ENCODE results near the gene KLHDC7A.
A peak's percentile ranks its signal among the peaks of the same experiment; 100 is the strongest.

KLHDC7A gene

GRCh38 chr1:18527514-18527913 lies 46.8 kb downstream of the KLHDC7A start:
- Histone ChIP-seq H3K4ac (ENCODE audit: low read depth in 1 of 2, low read length in 2 of 2) (no peak overlapping the region), H4K91ac (ENCODE audit: low read length) (no peak overlapping the region), H3K4me2 (ENCODE audit: low read length, poor library complexity, severe bottlenecking) (no peak overlapping the region), H2BK15ac (ENCODE audit: low read depth, poor library complexity, severe bottlenecking) (no peak overlapping the region), H3K14ac (ENCODE audit: low read length in 2 of 2) (no peak overlapping the region), H3K36me3 (ENCODE audit: control insufficient read depth in 1 of 2, insufficient read depth in 2 of 2, low read depth in 1 of 2, low read length in 2 of 2) (no peaks in the 10 kb centered on the region), H3K79me1 (replicated peaks; ENCODE audit: low read length, poor library complexity, severe bottlenecking) (no peaks in the 10 kb centered on the region), H4K8ac (ENCODE audit: low read length) (no peak overlapping the region), H3K9ac (ENCODE audit: low read length) (no peak overlapping the region), H3K18ac (ENCODE audit: low read depth in 1 of 2, low read length in 2 of 2) (no peak overlapping the region), H2BK120ac (ENCODE audit: low read depth, low read length) (no peak overlapping the region), H3K27ac (ENCODE audit: low read length, poor library complexity, severe bottlenecking) (no peak overlapping the region), H2AFZ (ENCODE audit: low read depth, low read length) (no peak overlapping the region), H3K4me3 (ENCODE audit: insufficient read depth in 1 of 2, low read depth in 1 of 2, low read length in 2 of 2) (no peak overlapping the region), H3K4me1 (ENCODE audit: control insufficient read depth, insufficient read depth, low read depth, low read length) (no peaks in the 10 kb centered on the region), H2AK5ac (ENCODE audit: low read length, severe bottlenecking) (no peak overlapping the region), H3K9me3 (ENCODE audit: control insufficient read depth, low read length) (no peaks in the 10 kb centered on the region), H2BK12ac (ENCODE audit: low read length in 2 of 2) (no peak overlapping the region), H3K27me3 (ENCODE audit: control insufficient read depth in 1 of 2, insufficient read depth in 1 of 2, low read length in 2 of 2) (peaks cover 5 to 16% of the 10 kb centered on the region in 2 experiments), H2BK5ac (ENCODE audit: low read depth, low read length, poor library complexity, severe bottlenecking) (no peak overlapping the region), H3K23ac (ENCODE audit: low read length in 2 of 2) (no peak overlapping the region)
- WGBS: 55% methylated on average over 4 of the region's 4 CpGs
- no peak for DNase-seq

- 83% methylated on average over 2 of the region's 5 CpGs for WGBS
- Histone ChIP-seq H2BK5ac (ENCODE audit: low read depth, low read length, poor library complexity, severe bottlenecking) (no peak overlapping the region), H2AK5ac (ENCODE audit: low read length, severe bottlenecking) (no peak overlapping the region)
These were observed 47.2 kb downstream of the KLHDC7A start for GRCh38 chr1:18527921-18528320.

GRCh38 chr1:18528616-18529015 lies 47.9 kb downstream of the KLHDC7A start:
- no peaks in the 10 kb centered on the region for H3K4me1 ChIP-seq (ENCODE audit: control insufficient read depth, insufficient read depth, low read depth, low read length)
- H3K14ac ChIP-seq (ENCODE audit: low read length in 2 of 2): no peak overlapping the region
- H3K36me3 ChIP-seq (ENCODE audit: control insufficient read depth in 1 of 2, insufficient read depth in 2 of 2, low read depth in 1 of 2, low read length in 2 of 2): no peaks in the 10 kb centered on the region
- no peak overlapping the region for H4K8ac ChIP-seq (ENCODE audit: low read length)
- no peak overlapping the region for H2AFZ ChIP-seq (ENCODE audit: low read depth, low read length)
- H3K9me3 ChIP-seq (ENCODE audit: control insufficient read depth, low read length): no peaks in the 10 kb centered on the region
- H4K91ac ChIP-seq (ENCODE audit: low read length): no peak overlapping the region
- no peak overlapping the region for H3K27ac ChIP-seq (ENCODE audit: low read length, poor library complexity, severe bottlenecking)
- H3K27me3 ChIP-seq (ENCODE audit: control insufficient read depth in 1 of 2, insufficient read depth in 1 of 2, low read length in 2 of 2): peaks cover 5 to 27% of the 10 kb centered on the region in 2 experiments
- 71% methylated on average over 2 of the region's 2 CpGs for WGBS
- DNase-seq: no peak
- H3K4me3 ChIP-seq (ENCODE audit: insufficient read depth in 1 of 2, low read depth in 1 of 2, low read length in 2 of 2): no peak overlapping the region
- no peak overlapping the region for H2BK5ac ChIP-seq (ENCODE audit: low read depth, low read length, poor library complexity, severe bottlenecking)
- no peaks in the 10 kb centered on the region for H3K79me1 ChIP-seq (replicated peaks; ENCODE audit: low read length, poor library complexity, severe bottlenecking)
- H3K9ac ChIP-seq (ENCODE audit: low read length): no peak overlapping the region
- no peak overlapping the region for H2BK120ac ChIP-seq (ENCODE audit: low read depth, low read length)
- H2BK12ac ChIP-seq (ENCODE audit: low read length in 2 of 2): no peak overlapping the region
- H3K4me2 ChIP-seq (ENCODE audit: low read length, poor library complexity, severe bottlenecking): no peak overlapping the region
- H3K4ac ChIP-seq (ENCODE audit: low read depth in 1 of 2, low read length in 2 of 2): no peak overlapping the region
- no peak overlapping the region for H3K18ac ChIP-seq (ENCODE audit: low read depth in 1 of 2, low read length in 2 of 2)
- H2AK5ac ChIP-seq (ENCODE audit: low read length, severe bottlenecking): no peak overlapping the region
- H3K23ac ChIP-seq (ENCODE audit: low read length in 2 of 2): no peak overlapping the region
- H2BK15ac ChIP-seq (ENCODE audit: low read depth, poor library complexity, severe bottlenecking): no peak overlapping the region

More at GRCh38 chr1:18527921-18528320, 47.2 kb downstream of the KLHDC7A start:
- Histone ChIP-seq H3K9ac (ENCODE audit: low read length) (no peak overlapping the region), H3K9me3 (ENCODE audit: control insufficient read depth, low read length) (no peaks in the 10 kb centered on the region), H3K36me3 (ENCODE audit: control insufficient read depth in 1 of 2, insufficient read depth in 2 of 2, low read depth in 1 of 2, low read length in 2 of 2) (no peaks in the 10 kb centered on the region), H3K23ac (ENCODE audit: low read length in 2 of 2) (no peak overlapping the region), H3K79me1 (replicated peaks; ENCODE audit: low read length, poor library complexity, severe bottlenecking) (no peaks in the 10 kb centered on the region), H2BK15ac (ENCODE audit: low read depth, poor library complexity, severe bottlenecking) (no peak overlapping the region), H3K4me1 (ENCODE audit: control insufficient read depth, insufficient read depth, low read depth, low read length) (no peaks in the 10 kb centered on the region), H4K91ac (ENCODE audit: low read length) (no peak overlapping the region), H3K27me3 (ENCODE audit: control insufficient read depth in 1 of 2, insufficient read depth in 1 of 2, low read length in 2 of 2) (peaks cover 5 to 20% of the 10 kb centered on the region in 2 experiments), H3K18ac (ENCODE audit: low read depth in 1 of 2, low read length in 2 of 2) (no peak overlapping the region), H4K8ac (ENCODE audit: low read length) (no peak overlapping the region), H3K4me2 (ENCODE audit: low read length, poor library complexity, severe bottlenecking) (no peak overlapping the region), H3K27ac (ENCODE audit: low read length, poor library complexity, severe bottlenecking) (no peak overlapping the region), H3K14ac (ENCODE audit: low read length in 2 of 2) (no peak overlapping the region), H3K4me3 (ENCODE audit: insufficient read depth in 1 of 2, low read depth in 1 of 2, low read length in 2 of 2) (no peak overlapping the region), H3K4ac (ENCODE audit: low read depth in 1 of 2, low read length in 2 of 2) (no peak overlapping the region), H2BK120ac (ENCODE audit: low read depth, low read length) (no peak overlapping the region), H2BK12ac (ENCODE audit: low read length in 2 of 2) (no peak overlapping the region), H2AFZ (ENCODE audit: low read depth, low read length) (no peak overlapping the region)
- no peak for DNase-seq

GRCh38 chr1:18529714-18530113 lies 49.0 kb downstream of the KLHDC7A start:
- no peak overlapping the region for H3K23ac ChIP-seq (ENCODE audit: low read length in 2 of 2)
- no peak overlapping the region for H2BK120ac ChIP-seq (ENCODE audit: low read depth, low read length)
- H2BK15ac ChIP-seq (ENCODE audit: low read depth, poor library complexity, severe bottlenecking): no peak overlapping the region
- H3K4me3 ChIP-seq (ENCODE audit: insufficient read depth in 1 of 2, low read depth in 1 of 2, low read length in 2 of 2): peak overlapping the region in 1 of 2 experiments; percentile 14
- H4K91ac ChIP-seq (ENCODE audit: low read length): no peak overlapping the region
- H3K4ac ChIP-seq (ENCODE audit: low read depth in 1 of 2, low read length in 2 of 2): no peak overlapping the region
- no peaks in the 10 kb centered on the region for H3K4me1 ChIP-seq (ENCODE audit: control insufficient read depth, insufficient read depth, low read depth, low read length)
- H2AFZ ChIP-seq (ENCODE audit: low read depth, low read length): no peak overlapping the region
- 69% methylated on average over 4 of the region's 4 CpGs for WGBS
- H3K14ac ChIP-seq (ENCODE audit: low read length in 2 of 2): no peak overlapping the region
- H2AK5ac ChIP-seq (ENCODE audit: low read length, severe bottlenecking): no peak overlapping the region
- H3K18ac ChIP-seq (ENCODE audit: low read depth in 1 of 2, low read length in 2 of 2): no peak overlapping the region
- no peak overlapping the region for H3K9ac ChIP-seq (ENCODE audit: low read length)
- no peak for DNase-seq
- no peak overlapping the region for H2BK5ac ChIP-seq (ENCODE audit: low read depth, low read length, poor library complexity, severe bottlenecking)
- H3K27ac ChIP-seq (ENCODE audit: low read length, poor library complexity, severe bottlenecking): no peak overlapping the region
- H3K79me1 ChIP-seq (replicated peaks; ENCODE audit: low read length, poor library complexity, severe bottlenecking): no peaks in the 10 kb centered on the region
- peaks cover 5 to 30% of the 10 kb centered on the region in 2 experiments for H3K27me3 ChIP-seq (ENCODE audit: control insufficient read depth in 1 of 2, insufficient read depth in 1 of 2, low read length in 2 of 2)
- H3K36me3 ChIP-seq (ENCODE audit: control insufficient read depth in 1 of 2, insufficient read depth in 2 of 2, low read depth in 1 of 2, low read length in 2 of 2): no peaks in the 10 kb centered on the region
- no peak overlapping the region for H2BK12ac ChIP-seq (ENCODE audit: low read length in 2 of 2)
- H3K4me2 ChIP-seq (ENCODE audit: low read length, poor library complexity, severe bottlenecking): no peak overlapping the region
- no peaks in the 10 kb centered on the region for H3K9me3 ChIP-seq (ENCODE audit: control insufficient read depth, low read length)
- no peak overlapping the region for H4K8ac ChIP-seq (ENCODE audit: low read length)
